ENCODE data around the gene MRPL38.

MRPL38 gene

DNA sequence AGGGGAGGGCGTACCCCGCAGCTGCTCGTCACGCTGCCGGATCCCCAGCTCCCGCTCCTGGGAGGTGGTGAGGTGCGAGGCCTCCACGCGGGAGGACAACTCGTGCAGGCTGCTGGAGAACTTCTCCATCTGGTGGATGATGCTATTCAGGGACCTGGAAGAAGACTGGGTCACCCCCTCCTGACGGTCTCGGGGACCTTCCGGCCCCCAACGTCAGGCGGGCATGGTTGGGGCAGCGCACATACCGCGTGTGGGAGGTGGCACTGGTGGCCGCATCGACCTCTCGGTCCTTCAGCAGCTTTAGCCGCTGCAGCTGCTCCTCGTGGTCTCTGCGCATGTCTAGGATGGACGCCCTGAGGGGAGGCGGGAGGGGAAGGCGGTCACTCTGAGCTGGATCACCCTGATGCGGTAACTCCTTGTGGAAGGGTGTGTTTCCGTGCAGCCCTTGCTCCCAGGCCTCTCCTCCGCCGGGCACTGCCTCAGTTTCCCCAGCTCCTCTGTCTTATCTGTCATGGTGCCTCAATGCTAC, 13.3 kb upstream of the MRPL38 start:
- no peak for DNase-seq

DNA sequence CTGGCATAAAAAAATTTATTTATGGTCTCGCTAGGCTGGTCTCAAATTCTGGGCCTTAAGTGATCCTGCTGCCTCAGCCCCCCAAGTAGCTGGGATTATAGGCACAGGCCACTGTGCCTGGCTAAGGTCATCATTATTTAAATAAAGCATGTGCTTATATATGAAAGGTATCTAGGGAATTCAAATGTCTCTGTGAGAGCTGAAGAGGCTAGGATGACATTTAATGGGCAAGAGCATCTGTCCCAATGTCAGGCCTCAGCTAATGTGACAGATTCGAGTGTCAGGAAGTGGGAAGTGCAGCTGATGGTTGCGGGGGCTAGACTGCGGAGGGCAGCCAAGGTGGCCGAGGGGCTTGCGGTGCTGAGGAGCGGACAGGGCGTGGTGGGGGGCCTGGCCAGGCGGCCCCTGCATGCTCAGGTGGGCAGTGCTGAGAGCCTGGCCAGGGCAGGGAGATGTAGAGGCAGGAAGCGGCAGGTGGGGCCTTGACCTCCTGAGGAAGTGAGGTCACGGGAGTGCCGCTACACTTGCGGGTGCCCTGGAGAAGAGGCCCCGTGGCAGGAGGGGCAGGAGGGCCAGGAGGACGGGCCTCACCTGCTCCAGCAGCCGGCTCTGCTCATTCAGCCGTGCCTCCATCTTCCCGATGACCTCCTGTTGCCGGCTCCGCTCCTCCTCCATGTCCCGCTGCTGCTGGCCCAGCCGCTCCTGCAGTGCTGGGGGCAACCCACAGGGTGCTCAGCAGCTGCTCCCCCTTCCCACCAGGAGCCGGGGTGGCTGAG, 12.6 kb upstream of the MRPL38 start:
- no peak for DNase-seq

DNA sequence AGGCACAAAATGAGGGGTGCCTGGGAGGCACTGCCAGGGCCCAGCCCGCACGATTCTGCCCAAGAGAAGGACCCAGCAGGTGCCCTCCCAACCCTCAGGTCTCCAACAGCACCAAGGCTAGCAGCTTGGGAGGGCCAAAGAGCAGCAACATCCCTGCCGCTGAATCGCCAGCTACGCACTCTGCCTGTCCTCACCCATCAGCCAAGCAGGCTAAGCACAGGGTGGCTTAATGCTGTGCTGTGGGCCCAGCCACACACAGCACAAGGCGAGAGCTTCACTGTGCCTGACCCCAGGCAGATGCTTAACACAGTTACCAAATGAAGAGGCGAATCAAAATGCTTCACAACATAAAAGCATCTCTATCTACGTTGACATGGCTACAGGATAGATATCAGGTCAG, 10.6 kb upstream of the MRPL38 start:
- DNase-seq, result no peak

DNA sequence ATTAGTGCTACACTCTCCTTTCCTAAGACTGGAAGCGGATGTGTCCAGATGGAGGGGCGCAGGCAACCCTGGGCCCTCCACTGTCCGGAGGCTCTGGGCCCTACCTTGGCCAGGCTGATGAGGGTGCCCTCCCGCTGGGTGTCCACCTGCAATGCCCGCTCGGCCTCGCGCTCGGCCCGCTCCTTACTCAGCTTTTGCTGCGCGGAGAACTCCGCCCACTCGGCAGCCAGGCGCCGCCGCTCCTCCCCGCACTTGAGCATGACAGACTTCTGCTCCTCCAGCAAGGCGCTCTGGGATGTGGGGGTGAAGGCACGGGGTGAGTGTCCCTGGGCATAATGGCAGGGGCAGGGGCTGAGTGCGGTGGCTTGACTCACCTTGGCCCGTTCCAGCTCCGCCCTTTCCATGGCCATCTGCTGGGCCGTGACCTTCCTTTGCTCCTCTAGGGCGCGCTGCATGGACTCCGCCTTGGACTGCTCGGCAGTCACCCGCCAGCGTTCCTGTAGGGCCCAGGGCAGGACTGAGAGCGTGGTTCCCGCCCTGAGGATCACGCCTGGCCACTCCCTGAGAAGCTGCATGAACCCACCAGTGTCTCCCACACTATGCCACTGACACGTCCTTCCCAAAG, 10.1 kb upstream of the MRPL38 start:
- no peak for DNase-seq

DNA sequence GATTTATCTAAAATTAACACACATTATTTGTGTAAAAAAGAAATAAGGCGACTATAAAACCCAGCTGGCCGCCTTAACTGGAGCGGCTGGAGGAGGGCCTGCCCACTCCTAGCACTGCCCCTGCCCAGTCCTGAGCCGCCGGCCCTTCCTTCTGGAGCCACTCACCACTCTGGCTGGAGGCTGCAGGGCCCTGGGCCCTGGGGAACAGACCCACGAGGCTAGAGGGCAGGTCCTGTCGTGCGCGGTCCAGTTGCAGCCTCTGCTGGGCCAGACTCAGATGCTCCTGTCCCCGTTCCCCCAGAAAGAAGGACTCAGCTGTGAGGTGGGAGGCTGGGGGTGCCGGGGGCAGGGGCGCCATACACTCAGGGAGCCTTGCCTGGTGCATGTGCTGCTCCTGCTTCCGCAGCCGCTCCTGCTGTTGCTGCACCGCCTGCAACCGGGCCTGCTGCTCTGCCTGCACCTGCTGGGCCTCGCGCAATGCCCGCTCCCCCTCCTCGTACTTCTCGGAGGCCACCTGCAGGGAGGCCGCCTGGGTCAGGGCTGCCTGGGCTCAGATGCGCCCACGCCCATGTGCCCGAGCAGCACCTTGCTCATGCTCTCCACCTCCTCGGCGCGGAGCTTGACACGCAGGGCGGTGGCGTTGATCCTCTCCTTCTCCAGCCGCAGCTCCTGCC, 9.0 kb upstream of the MRPL38 start:
- DNase-seq, result no peak

DNA sequence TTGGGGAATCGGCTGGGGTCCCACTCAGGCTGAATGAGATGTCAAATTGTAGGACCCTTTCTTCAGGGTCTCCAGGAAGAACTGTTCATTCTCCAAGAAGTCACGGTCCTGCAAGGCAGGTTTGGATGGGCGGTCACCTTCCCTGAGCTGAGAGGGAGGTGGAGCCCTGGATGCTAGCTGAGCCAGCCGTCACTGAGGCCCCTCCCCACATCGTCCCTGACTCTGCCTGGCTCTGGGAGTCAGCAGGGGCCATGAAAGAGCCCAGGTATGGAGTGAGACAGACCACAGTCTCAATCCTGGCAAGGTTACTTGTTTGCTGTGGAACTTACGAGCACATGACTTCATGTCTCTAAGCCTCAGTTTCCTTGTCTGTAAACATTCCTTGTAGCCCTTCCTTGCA, 6.0 kb upstream of the MRPL38 start:
- no peak for DNase-seq

DNA sequence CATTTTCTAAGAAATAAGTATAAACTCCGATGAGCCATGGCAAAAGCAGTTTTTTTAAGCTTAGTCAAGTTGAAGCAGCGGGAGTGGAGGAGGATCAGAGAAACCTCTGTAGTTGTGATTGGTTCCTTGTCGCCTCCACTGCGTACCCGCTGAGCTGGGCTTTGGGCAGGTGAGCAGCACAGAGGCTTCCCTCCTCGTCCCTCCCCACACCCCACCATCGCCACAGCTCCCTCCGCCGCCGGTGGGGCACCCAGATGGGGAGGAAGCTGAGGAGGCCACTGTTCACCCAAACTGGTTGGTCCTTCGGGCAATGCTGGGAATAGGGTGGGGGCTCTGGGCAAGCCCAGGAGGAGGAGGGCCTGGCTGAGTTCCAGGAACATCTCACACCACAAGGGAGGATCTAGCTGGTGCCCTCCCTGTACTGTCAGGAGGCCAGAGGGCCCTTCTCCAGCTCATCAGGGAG, 5.2 kb upstream of the MRPL38 start:
- no peak for DNase-seq

DNA sequence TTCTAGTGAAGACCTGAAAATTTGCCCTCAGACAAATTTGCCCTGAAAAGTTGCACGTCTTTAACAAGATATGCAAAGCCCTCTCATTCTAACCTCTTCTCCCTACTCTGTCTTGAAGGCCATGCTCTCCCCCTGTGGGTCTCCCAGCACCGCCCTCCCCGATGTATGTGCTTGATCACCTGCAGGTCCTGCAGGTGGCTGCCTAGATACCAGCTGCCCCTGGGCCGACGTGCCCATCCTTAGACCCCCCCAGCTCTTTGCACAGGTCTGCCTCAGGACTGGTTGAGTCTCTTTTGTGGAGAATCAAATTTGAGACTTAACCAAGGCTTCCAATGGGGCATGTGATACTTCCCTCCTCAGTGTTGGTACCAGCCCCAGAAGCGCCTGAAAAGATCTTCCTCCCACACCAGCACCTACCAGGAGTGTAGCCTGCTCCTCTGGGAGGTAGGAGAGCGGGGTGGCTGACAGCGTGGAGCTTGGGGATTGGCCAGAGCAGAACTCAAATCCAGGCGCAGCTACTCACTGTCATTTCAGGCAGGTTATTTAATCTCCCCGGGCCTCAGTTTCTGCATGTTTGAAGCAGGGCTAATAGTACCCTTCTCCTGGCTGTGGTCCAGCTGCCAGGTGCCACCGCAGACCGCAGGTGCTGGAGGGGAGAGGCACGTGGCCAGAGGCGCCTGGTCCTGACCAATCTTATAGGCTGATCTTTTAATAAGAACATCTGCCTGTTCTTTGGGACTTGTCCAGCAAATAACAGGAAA, 4.5 kb upstream of the MRPL38 start:
- no peak for DNase-seq

DNA sequence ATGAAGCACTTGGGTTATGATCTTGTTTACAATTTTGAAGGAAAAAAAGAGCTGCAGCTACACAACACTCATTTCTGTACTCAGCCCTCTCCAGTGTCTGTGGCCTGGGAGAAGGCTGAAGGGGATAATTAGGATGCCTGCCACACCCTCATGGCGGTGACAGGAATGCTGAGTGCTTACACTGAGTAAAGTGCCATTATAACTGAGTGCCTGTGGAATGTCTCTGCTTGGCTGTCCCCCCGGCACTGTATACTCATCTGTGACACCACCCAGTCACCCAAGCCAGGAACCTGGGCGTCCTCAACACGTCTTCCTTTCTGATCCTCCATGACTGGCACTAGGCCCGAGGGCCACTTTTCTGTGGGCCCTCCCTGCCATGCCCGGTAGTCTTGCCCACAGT, 3.5 kb upstream of the MRPL38 start:
- no peak for DNase-seq

DNA sequence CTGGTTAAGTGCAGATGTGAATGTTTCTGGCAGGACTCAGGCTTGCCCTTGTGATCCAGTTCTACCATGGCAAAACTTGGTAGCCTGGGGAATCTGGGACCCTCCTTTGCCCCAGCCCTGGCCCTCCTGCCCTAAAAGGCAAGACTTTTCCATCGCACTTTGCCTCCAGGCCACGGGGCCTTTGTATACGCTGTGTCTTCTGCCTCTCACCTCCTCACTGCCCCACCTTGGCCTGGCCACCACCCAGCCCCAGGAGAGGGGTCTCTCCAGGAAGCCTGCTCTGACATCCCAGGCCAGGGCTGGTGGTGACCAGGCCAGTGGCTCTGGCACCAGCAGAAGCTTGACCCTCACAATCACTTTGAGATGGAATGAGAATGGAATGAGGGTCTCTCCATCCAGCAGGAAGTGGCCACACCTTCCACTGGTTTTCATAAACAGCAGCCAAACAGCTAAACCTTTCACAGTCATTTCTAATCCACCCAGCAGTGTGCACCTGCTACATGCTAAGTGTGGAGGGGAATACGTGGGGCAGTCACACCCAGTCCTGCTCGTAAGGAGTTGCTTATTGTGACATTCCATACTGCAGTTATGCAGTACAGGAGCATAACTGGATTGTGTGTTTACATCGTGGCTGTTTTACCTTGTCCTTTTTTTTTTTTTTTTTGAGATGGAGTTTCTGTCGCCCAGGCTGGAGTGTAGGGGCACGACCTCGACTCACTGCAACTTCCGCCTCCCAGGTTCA, 1.6 kb upstream of the MRPL38 start:
- DNase-seq, result no peak

DNA sequence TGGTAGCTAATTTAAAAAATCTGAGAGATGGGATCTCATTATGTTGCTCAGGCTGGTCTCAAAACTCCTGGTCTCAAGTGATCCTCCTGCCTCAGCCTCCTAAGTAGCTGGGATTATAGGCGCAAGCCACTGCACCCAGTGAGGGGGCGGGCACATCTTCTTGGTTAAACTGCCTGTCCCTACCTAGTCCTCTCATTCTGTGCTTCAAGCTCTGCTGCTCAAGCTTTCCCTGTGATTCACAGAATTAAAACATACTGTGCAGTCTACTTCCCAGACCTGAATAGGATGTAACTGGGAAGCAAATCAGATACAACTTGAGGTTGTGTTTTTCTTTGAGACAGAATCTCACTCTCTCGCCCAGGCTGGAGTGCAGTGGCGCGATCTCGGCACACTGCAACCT, 2.3 kb downstream of the MRPL38 start:
- no peak for DNase-seq

DNA sequence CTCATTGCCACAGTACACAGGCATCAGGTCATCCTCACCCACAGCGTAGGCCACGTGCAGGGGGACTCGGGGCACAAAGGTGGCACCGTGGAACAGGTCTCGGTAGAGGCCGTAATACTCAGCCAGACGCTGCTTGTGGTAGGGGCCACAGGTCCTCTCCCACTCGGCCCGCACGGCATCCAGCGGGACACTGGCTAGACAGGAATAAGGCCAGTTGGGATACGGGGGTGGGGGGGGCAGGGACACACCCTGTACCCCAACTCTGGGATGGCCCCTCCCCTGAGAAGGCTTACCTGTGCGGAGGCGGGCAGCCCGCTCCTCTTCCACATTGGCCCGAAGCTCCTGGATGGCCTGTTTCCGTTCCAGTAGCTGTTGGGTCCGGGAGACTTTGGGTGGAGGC, 3.0 kb downstream of the MRPL38 start:
- no peak for DNase-seq

DNA sequence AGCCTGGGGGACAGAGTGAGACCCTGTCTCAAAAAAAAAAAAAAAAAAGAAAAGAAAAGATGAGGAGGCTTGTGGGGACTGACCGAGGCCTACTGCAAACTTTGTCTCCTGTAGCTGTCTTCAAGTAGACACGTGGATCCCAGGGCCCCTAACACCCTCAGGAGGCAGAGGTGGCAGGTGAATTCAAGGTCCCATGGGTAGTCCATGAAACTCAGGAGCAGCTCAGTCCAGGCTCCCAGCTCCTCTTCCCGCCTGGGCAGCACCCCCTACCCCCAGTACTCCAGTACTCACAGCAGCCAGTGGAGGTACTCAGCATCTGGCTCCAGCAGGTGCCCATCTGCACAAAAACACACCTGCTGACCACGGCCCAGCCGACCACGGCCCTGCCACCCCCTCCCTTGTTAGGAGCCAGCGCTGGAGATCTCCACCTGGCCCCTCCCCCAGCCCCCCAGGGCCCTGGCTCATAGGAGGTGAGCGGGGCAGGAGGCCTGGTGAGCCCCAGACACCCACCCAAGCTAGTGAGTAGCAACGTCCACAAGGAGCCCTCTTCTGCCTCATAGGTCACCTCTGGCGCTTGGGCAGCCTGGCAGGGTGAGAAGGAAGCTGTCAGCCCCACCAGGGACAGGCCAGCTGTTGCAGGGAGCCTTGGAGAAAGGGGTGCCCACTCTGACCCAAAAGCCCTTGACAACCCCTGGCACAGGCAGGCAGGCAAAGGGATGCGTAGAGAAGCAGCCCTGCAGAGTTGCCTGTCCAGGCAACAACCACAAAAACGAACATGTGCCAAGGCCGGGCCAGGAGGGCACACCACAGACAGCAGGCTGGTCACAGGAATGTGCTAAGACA, 3.8 kb downstream of the MRPL38 start:
- no peak for DNase-seq

DNA sequence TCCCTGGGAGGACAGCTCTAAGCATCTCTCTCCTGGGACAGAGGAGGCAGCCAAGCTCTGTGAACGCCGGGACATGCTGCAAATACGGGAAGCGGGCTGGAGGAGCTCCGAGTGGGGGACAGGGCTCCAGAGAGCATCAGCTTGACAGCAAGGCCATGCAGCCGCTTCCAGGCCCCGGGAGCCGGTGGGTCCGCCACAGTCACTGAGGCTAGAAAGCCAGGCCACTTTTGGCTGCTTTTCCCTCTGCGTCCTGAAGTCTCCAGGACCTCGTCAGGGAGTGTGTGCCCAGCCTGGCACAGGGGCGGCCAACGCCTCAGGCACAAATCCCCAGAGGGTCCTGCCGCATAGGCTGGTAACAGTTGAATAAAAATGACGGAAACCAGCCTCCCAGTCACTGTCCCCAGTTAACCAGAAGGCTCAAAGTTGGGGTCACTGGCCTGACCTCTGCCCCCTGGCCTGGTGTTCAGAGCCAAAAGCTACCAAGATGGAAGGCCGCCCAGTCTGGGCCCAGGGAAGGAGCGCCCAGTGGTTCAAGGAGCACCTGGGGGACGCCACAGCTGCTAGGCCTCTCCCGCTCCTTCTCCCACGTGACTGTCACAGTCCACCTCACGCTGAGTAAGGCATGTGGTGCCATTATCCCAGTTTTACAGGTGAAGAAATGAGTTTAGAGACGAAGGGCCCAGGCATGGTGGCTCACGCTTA, 4.8 kb downstream of the MRPL38 start:
- DNase-seq, result no peak

DNA sequence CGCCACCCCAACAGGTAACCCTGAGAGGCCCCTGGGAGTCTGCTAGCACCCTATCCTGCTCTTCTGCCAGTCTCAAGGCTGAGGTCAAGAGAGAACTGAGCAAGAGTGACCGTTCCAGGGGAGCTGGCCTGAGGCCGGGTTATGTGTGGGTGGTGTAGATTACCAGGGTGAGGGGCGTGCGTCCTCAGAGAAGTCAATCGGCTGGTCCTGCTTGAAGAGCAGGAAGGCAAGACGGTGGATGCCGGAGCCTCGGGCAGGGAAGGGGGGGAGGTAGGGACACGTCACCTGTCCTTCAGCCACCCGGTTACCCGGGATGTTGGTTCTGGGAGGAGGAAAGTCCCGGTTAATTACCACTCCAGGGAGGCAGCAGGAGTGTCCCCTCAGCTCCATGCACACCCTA, 5.3 kb downstream of the MRPL38 start:
- no peak for DNase-seq

DNA sequence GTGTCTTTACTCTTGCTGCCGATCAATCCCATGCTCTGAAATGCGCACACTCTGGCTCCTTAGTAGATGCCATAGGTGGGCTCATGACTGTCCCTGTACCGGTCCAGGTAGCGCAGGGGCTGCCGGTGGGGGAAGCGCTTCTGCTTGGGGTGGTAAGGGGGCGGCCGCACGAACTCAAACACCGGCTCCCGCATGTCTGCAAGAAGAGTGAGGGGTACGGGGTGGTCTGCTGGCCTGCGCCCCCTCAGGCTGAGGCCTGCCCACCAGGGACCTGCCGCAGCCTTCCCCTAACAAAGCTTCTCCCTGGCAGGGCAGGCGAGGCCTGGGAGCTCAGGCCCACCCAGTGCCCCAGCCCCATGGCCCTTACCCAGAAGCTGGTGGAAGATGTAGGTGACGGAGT, 5.9 kb downstream of the MRPL38 start:
- DNase-seq, result no peak

DNA sequence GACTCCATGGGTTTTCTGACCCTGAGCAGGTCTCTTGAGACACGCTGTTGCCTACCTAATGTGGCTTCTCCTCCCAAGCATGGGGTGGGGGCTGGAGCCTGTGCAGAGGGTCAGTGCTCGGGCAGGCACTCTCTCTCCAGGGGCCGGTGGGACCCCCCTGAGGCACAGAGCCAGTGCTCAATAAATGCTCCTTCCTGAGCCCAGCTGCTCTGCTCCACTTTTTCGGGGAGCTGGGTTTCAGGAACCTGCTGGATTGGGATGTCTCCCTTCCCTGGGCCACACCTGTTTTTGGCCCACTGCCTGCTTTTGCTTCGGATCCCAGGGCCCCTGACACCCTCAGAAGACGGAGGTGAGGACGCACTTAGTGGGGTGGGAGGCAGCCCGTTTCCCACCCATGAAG, 6.6 kb downstream of the MRPL38 start:
- DNase-seq, result no peak

DNA sequence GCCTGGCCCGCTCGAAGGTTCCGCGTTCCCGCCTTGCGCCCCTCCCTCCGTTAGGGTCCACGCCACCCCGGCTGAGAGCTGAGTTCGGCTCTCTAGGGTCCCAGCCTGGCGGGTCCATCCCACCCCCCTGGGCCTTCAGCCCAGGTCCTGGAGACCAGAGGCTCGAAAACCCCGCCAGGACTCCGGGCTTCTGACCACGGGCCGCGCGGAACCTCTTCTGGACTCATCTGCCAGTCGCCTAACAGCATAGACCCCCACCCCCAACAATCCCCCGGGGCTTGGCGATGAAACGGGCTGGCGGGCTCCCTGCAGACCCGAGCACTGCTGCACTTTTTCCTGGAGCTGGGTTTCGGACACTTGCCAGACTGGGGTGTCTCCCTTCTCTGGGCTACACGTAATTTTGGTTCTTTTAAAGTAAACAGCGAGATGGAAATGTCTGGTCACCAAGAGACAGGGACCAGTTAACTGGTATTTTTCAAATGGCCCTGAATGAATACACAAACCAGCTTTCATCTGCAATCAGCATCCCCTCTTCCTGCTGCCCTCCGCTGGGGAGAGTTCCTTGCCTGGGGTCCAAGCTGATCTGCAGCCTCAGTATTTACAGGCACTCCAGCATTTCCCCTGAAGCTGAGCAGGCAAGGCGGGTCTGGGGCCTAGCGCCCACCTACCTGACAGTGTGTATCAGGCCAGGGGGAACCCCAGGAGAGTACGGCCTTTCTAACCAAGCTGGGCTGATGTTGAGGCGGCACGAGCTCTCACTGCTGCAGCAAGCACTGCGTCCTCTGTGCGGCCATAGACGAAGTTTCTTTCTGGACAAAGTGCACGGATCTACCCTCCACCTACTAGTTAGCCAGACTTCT, 7.3 kb downstream of the MRPL38 start:
- no peak for DNase-seq

DNA sequence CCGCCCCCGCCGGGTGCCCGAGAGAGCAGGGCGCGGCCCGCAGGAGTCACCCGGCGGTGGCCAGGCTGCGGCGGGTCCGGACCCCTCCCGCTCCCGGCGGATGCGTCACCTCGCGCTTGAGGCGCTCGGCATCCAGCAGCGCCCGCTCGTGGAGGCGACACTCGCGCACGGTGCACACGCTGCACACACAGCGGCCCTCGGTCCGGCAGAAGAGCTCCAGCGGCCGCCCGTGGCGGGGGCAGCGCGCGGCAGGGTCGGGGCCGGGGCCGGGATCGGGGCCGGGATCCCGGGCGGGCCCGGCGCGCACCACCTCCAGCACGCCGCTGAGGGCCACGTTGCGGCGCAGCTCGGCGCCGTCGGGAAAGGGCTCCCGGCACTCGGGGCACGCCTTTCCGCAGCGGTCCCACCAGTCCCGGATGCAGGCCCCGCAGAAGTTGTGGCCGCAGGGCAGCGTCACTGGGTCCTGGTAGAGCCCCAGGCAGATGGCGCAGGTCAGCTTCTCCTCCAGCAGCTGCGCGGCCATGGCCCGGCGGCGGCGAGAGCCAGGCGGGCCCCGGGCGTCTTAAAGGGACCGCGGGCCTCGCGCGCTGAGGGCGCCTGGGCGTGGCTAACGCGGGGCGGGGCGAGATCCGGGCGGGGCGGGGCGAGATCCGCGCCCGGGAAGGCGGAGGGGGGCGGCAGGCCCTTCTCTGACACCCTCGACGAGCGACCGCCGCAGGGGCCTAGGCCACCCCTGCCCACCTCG, 8.1 kb downstream of the MRPL38 start, which contains the start of gene TRIM65:
Gene TRIM65, minus strand, starts transcription at position 537 of the 745 bp plus-strand sequence. Its CDS starts 14 bp downstream, at position 523.
- peak; percentile 73 to 76 for DNase-seq

All from hippocampal formation (tissue), 2 donors.